ENCODE data around the gene MYNN.

The MYNN gene

GRCh38 chr3:169760479-169760878, 12.7 kb upstream of the MYNN start:
- peaks cover 5% of the 10 kb centered on the region for H3K4me1 Mint-ChIP-seq
- H3K27me3 Mint-ChIP-seq (ENCODE audit: low read depth), result no peaks in the 10 kb centered on the region
- H3K27ac Mint-ChIP-seq, result no peak overlapping the region
- TF ChIP-seq CTCF (IDR thresholded peaks at IDR 0.05; ENCODE audit: unreplicated experiment in 3 of 3), result no peak
- H3K9me3 Mint-ChIP-seq, result peaks cover 7% of the 10 kb centered on the region
- H3K4me3 Mint-ChIP-seq, result no peak overlapping the region
- H3K36me3 Mint-ChIP-seq (ENCODE audit: low read depth), result peaks cover 5% of the 10 kb centered on the region

GRCh38 chr3:169764312-169764881, 8.8 kb upstream of the MYNN start:
- Mint-ChIP-seq H3K4me1 (peaks cover 5% of the 10 kb centered on the region), H3K36me3 (ENCODE audit: low read depth) (peaks cover 11% of the 10 kb centered on the region), H3K9me3 (peaks cover 13% of the 10 kb centered on the region), H3K27me3 (ENCODE audit: low read depth) (no peaks in the 10 kb centered on the region), H3K27ac (peak overlapping the region; percentile 82 to 94 (median 90)), H3K4me3 (peak overlapping the region; percentile 84 to 90 (median 90))
- no peak for TF ChIP-seq CTCF (IDR thresholded peaks at IDR 0.05; ENCODE audit: unreplicated experiment in 3 of 3)

GRCh38 chr3:169764882-169765612, 8.1 kb upstream of the MYNN start, which contains the start of gene TERC:
Gene TERC, minus strand, starts transcription at chr3:169765060.
- no peak for TF ChIP-seq CTCF (IDR thresholded peaks at IDR 0.05; ENCODE audit: unreplicated experiment in 3 of 3)
- peak within 1 kb of the TSS; percentile 84 to 94 (median 93) for H3K27ac Mint-ChIP-seq
- H3K36me3 Mint-ChIP-seq (ENCODE audit: low read depth), result peaks cover 11% of the 10 kb centered on the region
- peaks cover 10% of the 10 kb centered on the region for H3K4me1 Mint-ChIP-seq
- H3K4me3 Mint-ChIP-seq, result peak within 1 kb of the TSS; percentile 84 to 90 (median 90)
- H3K9me3 Mint-ChIP-seq, result peaks cover 13% of the 10 kb centered on the region
- H3K27me3 Mint-ChIP-seq (ENCODE audit: low read depth), result no peaks in the 10 kb centered on the region

- peaks cover 10% of the 10 kb centered on the region for H3K9me3 Mint-ChIP-seq
- peaks cover 23% of the 10 kb centered on the region for H3K4me1 Mint-ChIP-seq
- H3K27me3 Mint-ChIP-seq (ENCODE audit: low read depth), result no peaks in the 10 kb centered on the region
- no peak for TF ChIP-seq CTCF (IDR thresholded peaks at IDR 0.05; ENCODE audit: unreplicated experiment in 3 of 3)
- H3K36me3 Mint-ChIP-seq (ENCODE audit: low read depth), result peaks cover 11% of the 10 kb centered on the region
- peak within 1 kb of the TSS; percentile 94 to 96 (median 95) for H3K27ac Mint-ChIP-seq
- H3K4me3 Mint-ChIP-seq, result peak within 1 kb of the TSS; percentile 93 to 98 (median 94)
Measured at GRCh38 chr3:169769287-169770181, 3.7 kb upstream of the MYNN start, which contains the start of gene ACTRT3. Gene ACTRT3, minus strand, starts transcription at chr3:169769561. Its CDS starts 41 bp downstream, at chr3:169769520.

GRCh38 chr3:169771497-169772304, 1.5 kb upstream of the MYNN start:
- Mint-ChIP-seq H3K4me3 (peak overlapping the region; percentile 99 to 100 (median 100)), H3K27me3 (ENCODE audit: low read depth) (no peaks in the 10 kb centered on the region), H3K4me1 (peaks cover 34% of the 10 kb centered on the region), H3K27ac (peak overlapping the region; percentile 95 to 98 (median 98)), H3K36me3 (ENCODE audit: low read depth) (peaks cover 15% of the 10 kb centered on the region), H3K9me3 (no peaks in the 10 kb centered on the region)
- TF ChIP-seq CTCF (IDR thresholded peaks at IDR 0.05; ENCODE audit: unreplicated experiment in 3 of 3), result no peak
